GM19452 (cell line): ENCODE measurements around the gene SMOC1.

Experiments
- ATAC-seq: cut with Tn5 transposase; IDR thresholded peaks from one replicate; pipeline ENCODE4 v1.9.1; 2021; ENCODE audit not compliant: unreplicated experiment

Gene SMOC1

DNA sequence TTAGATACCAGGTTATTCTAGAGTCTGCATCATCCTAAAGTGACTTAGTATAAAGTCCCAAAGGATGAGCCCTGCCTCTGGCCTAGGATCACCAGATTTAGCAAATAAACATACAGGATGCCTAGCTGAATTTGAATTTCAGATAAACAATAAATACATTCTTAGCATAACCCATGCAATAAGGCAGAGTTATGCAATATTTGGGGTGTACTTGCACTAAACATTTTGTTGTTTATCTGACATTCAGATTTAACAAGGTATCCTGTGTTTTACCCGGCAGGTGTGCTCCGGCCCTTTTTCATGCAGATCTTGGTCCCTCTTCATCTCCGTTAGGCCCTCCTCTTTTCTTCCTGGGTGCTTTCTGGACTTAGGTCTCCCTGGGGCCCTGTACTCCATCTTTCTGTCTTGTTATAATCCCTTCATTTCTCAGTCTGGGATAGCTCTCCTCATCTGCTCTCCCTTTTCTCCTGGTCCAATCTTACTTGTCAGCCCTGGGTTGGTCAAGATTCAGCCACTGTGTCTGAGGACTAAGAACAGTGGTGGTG is 18.1 kb upstream of the SMOC1 start:
- no peak for ATAC-seq

GRCh38 chr14:69863083-69863482 is 16.1 kb upstream of the SMOC1 start:
- ATAC-seq, result no peak

GRCh38 chr14:69865701-69866365 is 13.4 kb upstream of the SMOC1 start:
- ATAC-seq, result no peak

- ATAC-seq, result no peak
These were observed 10.8 kb upstream of the SMOC1 start for GRCh38 chr14:69868363-69868963.

- ATAC-seq, result no peak
These were observed 8.6 kb upstream of the SMOC1 start for GRCh38 chr14:69870613-69871012.

DNA sequence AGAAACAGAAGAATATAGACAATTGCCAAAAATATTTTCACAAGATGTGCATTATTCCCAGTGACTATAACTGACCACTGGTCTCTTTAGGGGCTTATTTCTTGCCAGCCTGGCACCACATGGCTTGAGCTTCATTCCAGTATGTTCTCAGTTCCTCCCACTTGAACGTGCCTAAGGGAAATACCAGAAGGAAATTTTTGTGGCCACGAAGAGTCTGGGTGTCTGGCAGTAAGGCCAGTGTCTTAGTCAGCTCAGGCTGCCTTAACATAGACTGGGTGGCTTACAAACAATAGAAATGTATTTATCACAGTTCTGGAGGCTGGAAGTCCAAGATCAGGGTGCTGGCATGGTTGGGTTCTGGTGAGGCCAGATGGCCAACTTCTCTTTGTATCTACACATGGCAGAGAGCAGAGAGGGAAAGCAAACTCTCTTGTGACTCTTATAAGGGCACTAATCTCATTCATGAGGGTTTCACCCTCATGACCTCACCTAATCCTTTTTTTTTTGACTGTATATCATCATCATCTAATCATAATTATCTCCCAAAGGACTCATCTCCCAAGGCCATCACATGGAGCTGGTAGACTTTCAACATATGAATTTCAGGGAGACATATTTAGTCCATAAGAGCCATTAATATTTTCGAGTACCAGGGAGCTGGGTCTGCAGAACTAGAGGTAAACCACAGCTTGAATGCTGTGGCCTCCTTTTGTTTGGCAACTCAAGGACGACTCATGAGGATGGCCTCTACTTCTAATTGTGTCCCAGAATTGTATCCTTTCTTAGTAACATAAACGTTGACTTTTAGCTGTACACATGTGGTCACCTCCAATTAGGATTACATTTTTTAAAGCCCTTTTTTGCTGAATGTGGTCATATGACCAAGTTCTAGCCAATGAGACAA is 5.1 kb upstream of the SMOC1 start:
- no peak for ATAC-seq

GRCh38 chr14:69876221-69876847 is 2.9 kb upstream of the SMOC1 start:
- no peak for ATAC-seq

DNA sequence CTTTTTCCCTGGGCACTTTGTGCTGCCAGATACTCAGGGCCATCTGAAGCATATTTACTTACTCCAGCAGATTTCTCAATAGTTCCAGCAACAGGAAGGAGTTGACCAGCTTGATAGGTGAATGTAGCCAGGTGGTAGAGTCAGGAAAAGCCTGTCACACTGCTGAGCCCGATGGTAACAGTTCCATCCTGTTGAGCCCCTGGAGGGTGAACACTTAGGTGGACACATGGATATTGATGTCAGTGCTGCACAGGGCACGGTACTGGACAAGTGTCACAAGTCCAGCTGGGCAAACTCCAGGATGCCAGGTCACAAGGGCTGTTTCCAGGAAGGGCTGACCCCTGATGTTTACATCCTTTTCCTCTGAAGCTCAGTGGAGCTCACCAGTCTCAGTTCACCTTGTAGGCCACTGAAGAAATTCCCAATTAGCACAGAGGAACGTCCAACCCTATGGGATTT is 2.3 kb upstream of the SMOC1 start:
- no peak for ATAC-seq

DNA sequence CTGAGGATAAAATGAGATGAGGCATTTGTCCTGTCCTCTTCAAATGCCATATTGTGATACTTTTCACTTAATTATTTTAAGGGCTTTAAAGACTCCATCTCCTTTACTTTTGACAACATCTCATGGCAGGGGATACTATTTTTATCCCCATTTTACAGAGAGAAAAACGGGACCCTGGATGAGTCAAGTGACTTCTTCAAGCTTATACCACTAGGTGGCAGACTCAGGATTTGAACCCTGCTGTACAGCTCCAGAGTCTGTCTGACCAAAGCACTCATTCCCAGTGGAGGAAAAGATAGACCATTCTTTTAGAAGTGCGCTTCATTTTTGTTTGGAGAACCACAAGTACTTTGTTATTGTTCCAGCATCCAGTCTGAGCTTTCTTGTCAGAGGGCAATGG is 1.7 kb upstream of the SMOC1 start:
- no peak for ATAC-seq

DNA sequence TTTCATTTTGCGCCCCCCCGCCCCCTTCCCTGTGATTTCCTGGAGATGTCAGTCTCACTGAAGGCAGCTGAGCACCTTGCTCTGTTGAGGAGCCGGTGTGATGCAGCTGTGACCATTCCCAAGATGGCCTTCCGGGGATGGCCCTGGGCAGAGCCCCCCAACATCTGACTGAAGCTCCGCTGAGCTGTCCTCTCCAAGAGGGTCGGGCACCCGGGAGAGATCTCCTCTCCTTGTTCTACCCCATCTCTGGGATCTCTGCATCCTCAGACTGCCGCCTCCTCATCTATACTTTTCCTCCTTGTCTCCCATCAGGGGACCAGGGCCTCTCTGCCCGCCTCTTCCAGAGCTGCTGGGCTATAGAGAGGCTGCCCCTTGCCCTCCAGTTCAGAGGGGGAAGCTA is 965 bp upstream of the SMOC1 start:
- no peak for ATAC-seq

DNA sequence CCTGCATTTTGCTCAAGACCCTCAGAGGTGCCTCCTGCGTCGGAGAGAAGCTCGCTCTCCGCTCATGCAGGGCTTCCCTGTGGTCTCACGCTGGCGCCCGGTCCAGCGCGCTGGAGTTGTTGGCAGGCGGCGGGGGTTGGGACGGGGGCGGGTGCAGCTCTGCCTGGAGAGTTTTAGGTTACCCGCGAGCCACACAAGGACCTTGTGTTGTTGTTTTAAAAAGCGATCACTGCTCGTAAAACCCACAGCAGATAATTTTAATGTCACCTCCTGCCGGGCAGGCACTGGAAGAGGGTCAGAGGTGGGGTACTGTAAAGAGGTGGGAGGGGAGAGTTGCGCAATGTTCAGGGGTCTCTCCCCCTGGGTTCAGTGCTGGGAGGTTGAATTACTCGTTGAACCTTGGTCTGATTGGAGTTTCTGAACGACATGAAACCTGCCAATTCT is 850 bp downstream of the SMOC1 start:
- ATAC-seq, result no peak

DNA sequence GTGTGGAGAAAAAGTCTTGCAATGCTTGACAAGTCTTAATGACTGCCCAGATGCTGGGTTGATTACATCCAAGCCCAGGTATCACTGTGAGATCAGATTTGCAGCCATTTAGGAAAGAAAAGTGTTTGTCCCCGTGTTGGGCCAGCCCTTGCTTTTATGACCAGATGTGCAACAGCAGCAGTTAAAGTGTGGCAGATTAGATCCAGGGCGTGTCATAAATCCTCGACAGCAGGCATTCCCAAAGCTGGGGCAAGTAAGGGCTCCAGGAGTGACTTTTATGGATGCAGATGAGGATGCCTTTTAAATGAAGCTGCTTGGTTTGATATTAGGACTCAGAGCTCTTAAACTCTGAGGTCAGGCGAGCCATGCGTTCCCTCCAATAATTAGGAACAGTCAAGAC is 1.7 kb downstream of the SMOC1 start:
- no peak for ATAC-seq

GRCh38 chr14:69882116-69882864 is 3.1 kb downstream of the SMOC1 start:
- ATAC-seq, result no peak

DNA sequence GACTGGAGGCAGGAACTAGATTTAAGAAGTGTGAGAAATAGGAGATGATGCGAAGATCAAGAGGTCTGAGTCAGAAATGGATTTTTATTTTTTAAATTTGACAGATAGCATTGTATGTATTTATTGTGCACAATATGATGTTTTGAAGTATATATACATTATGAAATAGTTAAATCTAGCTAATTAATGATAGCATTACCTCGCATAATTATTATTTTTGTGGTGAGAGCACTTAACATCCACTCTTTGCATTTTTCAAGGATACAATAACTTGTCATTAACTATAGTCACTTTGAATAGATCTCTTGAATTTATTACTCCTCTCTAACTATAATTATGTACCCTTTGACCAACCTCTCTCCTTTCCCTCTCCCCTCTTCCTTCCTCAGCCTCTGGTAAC is 3.7 kb downstream of the SMOC1 start:
- no peak for ATAC-seq

DNA sequence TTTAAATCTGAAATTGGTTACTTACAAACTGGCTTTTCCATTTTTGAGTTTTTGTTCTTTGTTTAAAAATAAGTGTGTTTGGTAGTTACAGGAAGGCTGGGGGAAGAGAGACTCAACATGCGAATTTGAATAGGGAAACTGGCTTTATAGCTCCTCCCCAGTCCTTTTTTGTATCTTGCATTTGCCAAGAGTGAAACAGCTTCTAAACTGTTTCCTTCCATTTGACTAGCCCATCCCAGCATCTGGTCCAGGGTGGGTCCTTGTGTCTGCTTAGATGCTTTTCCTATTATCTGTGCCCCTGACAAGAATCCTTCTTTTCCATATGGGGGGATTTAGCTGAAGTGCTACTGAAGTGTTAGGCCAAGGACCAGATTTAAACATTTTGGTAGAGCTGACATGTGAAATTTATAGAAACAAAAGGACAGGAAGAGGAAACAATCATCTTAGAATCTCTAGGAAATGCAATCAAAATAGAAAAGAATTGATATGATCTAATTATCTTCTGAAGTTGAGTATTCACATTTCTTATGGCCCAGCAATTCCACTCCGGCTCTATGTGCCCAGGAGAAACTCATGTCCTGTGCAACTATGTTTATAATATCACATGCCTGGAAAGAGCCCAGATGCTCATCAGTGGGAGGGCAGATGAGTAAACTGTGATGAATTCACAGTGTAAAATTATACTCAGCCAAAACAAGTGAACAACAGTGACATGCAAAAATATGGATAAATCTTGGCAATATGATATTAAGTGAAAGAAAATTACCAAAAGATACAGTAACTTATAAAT is 7.4 kb downstream of the SMOC1 start:
- ATAC-seq, result no peak

DNA sequence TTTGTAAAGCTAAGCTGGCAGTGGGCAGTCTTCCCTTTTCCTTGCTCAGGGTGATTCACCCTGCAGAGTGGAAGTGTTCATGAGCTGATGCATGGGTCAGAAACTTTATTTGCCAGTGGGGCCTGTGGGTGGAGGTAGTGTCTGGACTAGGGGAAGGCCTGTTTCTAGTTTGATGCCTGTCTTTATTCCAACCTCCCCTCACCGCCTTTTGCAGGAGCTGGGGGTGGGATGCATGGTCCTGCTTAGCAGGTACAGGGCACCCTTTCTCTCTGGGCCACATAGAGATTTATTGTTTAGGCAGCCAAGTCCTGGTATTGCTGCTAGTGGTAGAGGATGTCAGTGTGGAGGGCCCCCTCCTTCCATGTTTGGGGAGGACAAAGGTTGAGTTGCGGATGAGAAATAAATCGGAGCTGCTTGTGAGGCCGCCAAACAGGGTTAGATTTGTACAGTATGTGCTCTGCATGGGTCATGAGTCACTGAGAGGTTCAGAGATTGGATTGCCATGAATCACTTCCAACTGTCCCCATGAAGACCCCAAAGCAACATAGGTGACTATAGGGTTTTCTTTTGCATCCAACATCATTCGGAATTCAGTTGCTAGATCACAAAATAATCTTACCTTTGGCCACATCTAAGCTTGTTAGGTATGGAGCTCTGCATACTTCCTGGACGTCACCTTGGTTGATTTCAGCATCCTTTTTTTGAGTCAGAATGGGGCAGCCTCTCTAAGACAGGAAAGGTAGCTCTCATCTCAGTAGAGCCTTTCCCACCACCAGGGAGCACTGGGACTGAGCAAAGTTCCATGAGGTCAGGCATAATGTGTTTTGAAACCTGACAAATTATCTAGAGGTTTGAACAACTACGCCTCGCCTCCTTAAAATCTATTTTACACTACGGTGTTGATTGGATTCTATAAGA is 8.8 kb downstream of the SMOC1 start:
- ATAC-seq, result no peak

- no peak for ATAC-seq
These were observed 12.2 kb downstream of the SMOC1 start for GRCh38 chr14:69891422-69891821.

- ATAC-seq, result no peak
These were observed 15.9 kb downstream of the SMOC1 start for GRCh38 chr14:69895109-69895508.

- ATAC-seq, result no peak
These were observed 16.9 kb downstream of the SMOC1 start for GRCh38 chr14:69896080-69896479.
